NB4 (cell line): ENCODE measurements around the gene ADORA2A.

Source experiments
- MYC ChIP-seq: IDR thresholded peaks from 2 replicates; pipeline ENCODE4 v1.6.1; 2011; ENCODE audit warnings: low read depth, low read length
- TF ChIP-seq, protein P1 (sequence below): IDR thresholded peaks from one replicate; pipeline ENCODE4 v1.5.1; 2012; ENCODE audit warnings: low read depth, low read length

- TF ChIP-seq, protein P1, sequence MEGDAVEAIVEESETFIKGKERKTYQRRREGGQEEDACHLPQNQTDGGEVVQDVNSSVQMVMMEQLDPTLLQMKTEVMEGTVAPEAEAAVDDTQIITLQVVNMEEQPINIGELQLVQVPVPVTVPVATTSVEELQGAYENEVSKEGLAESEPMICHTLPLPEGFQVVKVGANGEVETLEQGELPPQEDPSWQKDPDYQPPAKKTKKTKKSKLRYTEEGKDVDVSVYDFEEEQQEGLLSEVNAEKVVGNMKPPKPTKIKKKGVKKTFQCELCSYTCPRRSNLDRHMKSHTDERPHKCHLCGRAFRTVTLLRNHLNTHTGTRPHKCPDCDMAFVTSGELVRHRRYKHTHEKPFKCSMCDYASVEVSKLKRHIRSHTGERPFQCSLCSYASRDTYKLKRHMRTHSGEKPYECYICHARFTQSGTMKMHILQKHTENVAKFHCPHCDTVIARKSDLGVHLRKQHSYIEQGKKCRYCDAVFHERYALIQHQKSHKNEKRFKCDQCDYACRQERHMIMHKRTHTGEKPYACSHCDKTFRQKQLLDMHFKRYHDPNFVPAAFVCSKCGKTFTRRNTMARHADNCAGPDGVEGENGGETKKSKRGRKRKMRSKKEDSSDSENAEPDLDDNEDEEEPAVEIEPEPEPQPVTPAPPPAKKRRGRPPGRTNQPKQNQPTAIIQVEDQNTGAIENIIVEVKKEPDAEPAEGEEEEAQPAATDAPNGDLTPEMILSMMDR: no peak
- TF ChIP-seq MYC: no peak
Observed at GRCh38 chr22:24444251-24444650, 16.9 kb downstream of the ADORA2A start.
